Body of pancreas (tissue), 4 donors: ENCODE data around the gene CARS2. TPM values are rescaled to one million over a fixed set of nuclear protein-coding genes. Genes with fewer than 3 reads are reported as not detected.

Source experiments
- ATAC-seq: fragments of 150-250 bp; one replicate; pipeline ENCODE4 v1.9.1; 2016
- DNase-seq, 4 donors: peaks; one replicate each; pipeline ENCODE4 v3.0.0-alpha.2; 2019
- H3K27ac ChIP-seq, 4 donors: fragments of 200-600 bp; sonication (generic); 1 replicate in 3 of 4; 2 replicates in 1 of 4; pipeline versions ENCODE4 v1.5.1 to v1.6.1; 2016 to 2019; ENCODE audit warnings: mild to moderate bottlenecking in 1 of 4, mixed read lengths in 1 of 4, moderate library complexity in 1 of 4
- H3K27me3 ChIP-seq, 2 donors: fragments of 200-600 bp; sonication (generic); one replicate each; pipeline ENCODE4 v1.6.0; 2016; ENCODE audit warnings: mild to moderate bottlenecking in 1 of 2
- H3K36me3 ChIP-seq, 2 donors: fragments of 200-600 bp; sonication (generic); replicated peaks in 1 of 2; 2 replicates each; pipeline ENCODE4 v1.5.1; 2016; ENCODE audit warnings: low read depth in 2 of 2; ENCODE audit not compliant: insufficient read depth in 1 of 2
- H3K4me1 ChIP-seq: fragments of 200-600 bp; sonication (generic); one replicate; pipeline ENCODE4 v1.6.0; 2016
- H3K4me3 ChIP-seq, 2 donors: fragments of 200-600 bp; sonication (generic); 1 replicate in 1 of 2; 2 replicates in 1 of 2; pipeline ENCODE4 v1.5.1; 2016 to 2019
- H3K9me3 ChIP-seq, 3 donors: fragments of 200-600 bp; sonication (generic); 1 replicate in 2 of 3; 2 replicates in 1 of 3; pipeline ENCODE4 v1.5.1; 2016
- POLR2A ChIP-seq, 3 donors: fragments of 450-650 bp; IDR thresholded peaks; one replicate each; pipeline ENCODE4 v1.6.1; 2016; ENCODE audit warnings: antibody characterized with exemption in 3 of 3, mild to moderate bottlenecking in 2 of 3
- WGBS, 2 donors: methylation state at CpG; one replicate each; pipeline ENCODE4 v1.1.5; 2017; 5-methylcytosine and 5-hydroxymethylcytosine counted together
- intact Hi-C: fragments of 100-400 bp; cut with DNase I; formaldehyde crosslinking; loops from one replicate; pipeline ENCODE4 v1.15.1; 2023
- total RNA-seq, 2 donors: library from RNA; depleted of rRNA; stranded (reverse); fragments of >200 nt; gene quantifications; one replicate each; pipeline ENCODE4 v1.1.0, GENCODE V29; 2016
- TF ChIP-seq, protein P1 (sequence below), 7 experiments: fragments of 450-650 bp in 4 of 7; fragments of 200-600 bp in 3 of 7; sonication (generic) in 3 of 7; IDR thresholded peaks; one replicate each; pipeline ENCODE4 v1.5.1; 2016 to 2019; ENCODE audit warnings: antibody characterized with exemption in 7 of 7

Gene CARS2
- total RNA-seq, 2 donors from 2014 or later = 30.1 to 43.5 TPM

DNA sequence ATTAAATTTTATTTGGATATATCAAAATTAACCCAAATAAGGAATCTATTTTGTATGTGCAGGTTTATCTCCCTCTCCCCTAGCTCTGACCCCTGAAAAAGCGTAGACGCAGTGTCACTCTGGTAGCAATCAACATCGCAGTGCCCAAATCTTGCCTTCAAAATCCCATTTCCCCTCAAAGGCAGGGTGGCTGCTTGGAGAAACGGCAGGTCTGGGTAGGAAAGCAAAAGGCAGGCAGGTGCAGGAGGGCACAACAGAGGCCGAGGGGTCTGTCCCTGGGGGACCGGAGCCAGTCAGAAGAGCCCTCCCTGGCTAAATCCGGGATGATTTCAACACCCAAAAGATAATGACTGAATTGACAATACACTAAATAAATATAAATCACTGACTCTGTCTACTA, 48.7 kb downstream of the CARS2 start:
- no peak overlapping the region for H3K27ac ChIP-seq
- no peak for DNase-seq
- no peaks in the 10 kb centered on the region for H3K4me1 ChIP-seq
- WGBS, 2 donors = 90 to 92% methylated on average over 7 of the region's 7 CpGs
- H3K9me3 ChIP-seq = no peaks in the 10 kb centered on the region
- H3K36me3 ChIP-seq = no peaks in the 10 kb centered on the region
- intact Hi-C loops = no loop called here
- no peaks in the 10 kb centered on the region for H3K27me3 ChIP-seq
- ATAC-seq = no peak
- TF ChIP-seq, protein P1, sequence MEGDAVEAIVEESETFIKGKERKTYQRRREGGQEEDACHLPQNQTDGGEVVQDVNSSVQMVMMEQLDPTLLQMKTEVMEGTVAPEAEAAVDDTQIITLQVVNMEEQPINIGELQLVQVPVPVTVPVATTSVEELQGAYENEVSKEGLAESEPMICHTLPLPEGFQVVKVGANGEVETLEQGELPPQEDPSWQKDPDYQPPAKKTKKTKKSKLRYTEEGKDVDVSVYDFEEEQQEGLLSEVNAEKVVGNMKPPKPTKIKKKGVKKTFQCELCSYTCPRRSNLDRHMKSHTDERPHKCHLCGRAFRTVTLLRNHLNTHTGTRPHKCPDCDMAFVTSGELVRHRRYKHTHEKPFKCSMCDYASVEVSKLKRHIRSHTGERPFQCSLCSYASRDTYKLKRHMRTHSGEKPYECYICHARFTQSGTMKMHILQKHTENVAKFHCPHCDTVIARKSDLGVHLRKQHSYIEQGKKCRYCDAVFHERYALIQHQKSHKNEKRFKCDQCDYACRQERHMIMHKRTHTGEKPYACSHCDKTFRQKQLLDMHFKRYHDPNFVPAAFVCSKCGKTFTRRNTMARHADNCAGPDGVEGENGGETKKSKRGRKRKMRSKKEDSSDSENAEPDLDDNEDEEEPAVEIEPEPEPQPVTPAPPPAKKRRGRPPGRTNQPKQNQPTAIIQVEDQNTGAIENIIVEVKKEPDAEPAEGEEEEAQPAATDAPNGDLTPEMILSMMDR (IDR thresholded peaks at IDR 0.05) = no peak
- no peak for TF ChIP-seq POLR2A (IDR thresholded peaks at IDR 0.05)
- no peak overlapping the region for H3K4me3 ChIP-seq

DNA sequence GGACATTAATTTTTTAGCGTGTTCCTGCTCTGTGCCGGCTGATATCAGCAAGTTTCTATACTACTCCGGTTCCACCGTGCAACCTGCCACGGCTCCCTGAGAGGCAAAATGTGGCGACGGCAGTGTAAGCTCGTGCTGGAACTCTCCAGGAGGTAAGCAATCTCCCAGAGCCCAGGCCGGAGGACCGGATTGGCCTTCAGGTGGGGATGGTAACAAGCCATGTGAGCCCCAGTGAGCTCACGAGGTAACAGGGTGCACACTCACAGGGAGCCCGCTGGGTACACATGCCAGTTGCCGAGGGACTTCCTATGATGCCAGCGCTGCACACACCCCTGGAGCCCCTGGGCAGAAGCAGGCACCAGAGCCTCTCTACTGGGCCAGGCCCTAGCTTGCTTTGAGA, 52.1 kb downstream of the CARS2 start:
- no peak overlapping the region for H3K4me3 ChIP-seq
- peaks cover 0 to 3% of the 10 kb centered on the region in 2 donors for H3K36me3 ChIP-seq
- WGBS, 2 donors = 93 to 96% methylated on average over 9 to 14 of the region's 14 CpGs
- no peak for DNase-seq
- TF ChIP-seq POLR2A (IDR thresholded peaks at IDR 0.05) = no peak
- TF ChIP-seq, protein P1 (IDR thresholded peaks at IDR 0.05) = no peak
- no peaks in the 10 kb centered on the region for H3K4me1 ChIP-seq
- intact Hi-C loops = no loop called here
- no peak for ATAC-seq
- no peaks in the 10 kb centered on the region for H3K9me3 ChIP-seq
- H3K27me3 ChIP-seq = no peaks in the 10 kb centered on the region
- no peak overlapping the region for H3K27ac ChIP-seq

DNA sequence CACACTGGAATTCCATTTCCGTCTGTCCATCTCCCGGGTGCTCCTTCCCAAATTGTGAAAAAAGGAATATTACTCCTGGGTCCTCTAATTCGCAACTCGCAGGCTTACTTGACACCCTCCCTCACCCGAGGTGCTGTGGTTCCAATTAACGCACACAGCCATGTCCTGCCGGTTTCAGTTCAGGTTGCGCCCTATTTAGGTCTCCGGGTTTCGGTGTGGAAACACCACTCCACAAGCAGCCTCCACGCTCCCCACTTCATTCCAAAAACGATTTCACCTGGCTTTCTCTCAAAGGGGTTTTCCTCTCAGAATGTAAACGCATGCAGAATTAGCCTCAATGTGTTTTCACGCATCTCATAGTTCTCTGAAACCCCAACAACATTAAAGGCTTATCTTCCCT, 52.6 kb downstream of the CARS2 start:
- Histone ChIP-seq H3K4me3 (no peak overlapping the region), H3K27ac (no peak overlapping the region), H3K27me3 (no peaks in the 10 kb centered on the region), H3K9me3 (no peaks in the 10 kb centered on the region), H3K36me3 (peaks cover 0 to 3% of the 10 kb centered on the region in 2 donors), H3K4me1 (no peaks in the 10 kb centered on the region)
- intact Hi-C loops = no loop called here
- no peak for DNase-seq
- no peak for ATAC-seq
- no peak for TF ChIP-seq POLR2A (IDR thresholded peaks at IDR 0.05)
- TF ChIP-seq, protein P1 (IDR thresholded peaks at IDR 0.05) = no peak
- WGBS, 2 donors = 83 to 84% methylated on average over 14 of the region's 14 CpGs

DNA sequence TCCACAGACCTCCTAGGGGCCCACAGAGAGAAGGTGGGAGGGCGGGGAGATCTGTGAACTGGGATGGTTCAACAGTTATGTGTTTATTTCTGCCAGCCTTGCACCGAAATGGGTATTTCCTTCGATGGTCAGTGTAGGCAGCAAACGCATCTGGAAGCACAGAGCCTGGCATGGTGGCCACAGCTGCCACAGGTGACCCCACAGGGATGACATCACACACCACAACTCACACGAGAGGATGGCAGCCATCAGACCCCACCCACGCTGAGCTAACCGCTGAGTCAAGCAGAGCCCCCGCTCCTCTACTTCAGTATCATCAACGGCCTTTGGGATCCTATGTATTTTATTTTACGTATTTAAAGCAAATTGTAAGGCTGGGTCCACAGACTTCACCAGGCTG, 53.2 kb downstream of the CARS2 start:
- H3K27me3 ChIP-seq = no peaks in the 10 kb centered on the region
- TF ChIP-seq POLR2A (IDR thresholded peaks at IDR 0.05) = no peak
- TF ChIP-seq, protein P1 (IDR thresholded peaks at IDR 0.05) = no peak
- H3K36me3 ChIP-seq = peaks cover 0 to 3% of the 10 kb centered on the region in 2 donors
- DNase-seq = no peak
- ATAC-seq = no peak
- no peaks in the 10 kb centered on the region for H3K9me3 ChIP-seq
- no peak overlapping the region for H3K27ac ChIP-seq
- 85 to 93% methylated on average over 10 of the region's 10 CpGs for WGBS, 2 donors
- no peak overlapping the region for H3K4me3 ChIP-seq
- intact Hi-C loops = no loop called here
- H3K4me1 ChIP-seq = no peaks in the 10 kb centered on the region

DNA sequence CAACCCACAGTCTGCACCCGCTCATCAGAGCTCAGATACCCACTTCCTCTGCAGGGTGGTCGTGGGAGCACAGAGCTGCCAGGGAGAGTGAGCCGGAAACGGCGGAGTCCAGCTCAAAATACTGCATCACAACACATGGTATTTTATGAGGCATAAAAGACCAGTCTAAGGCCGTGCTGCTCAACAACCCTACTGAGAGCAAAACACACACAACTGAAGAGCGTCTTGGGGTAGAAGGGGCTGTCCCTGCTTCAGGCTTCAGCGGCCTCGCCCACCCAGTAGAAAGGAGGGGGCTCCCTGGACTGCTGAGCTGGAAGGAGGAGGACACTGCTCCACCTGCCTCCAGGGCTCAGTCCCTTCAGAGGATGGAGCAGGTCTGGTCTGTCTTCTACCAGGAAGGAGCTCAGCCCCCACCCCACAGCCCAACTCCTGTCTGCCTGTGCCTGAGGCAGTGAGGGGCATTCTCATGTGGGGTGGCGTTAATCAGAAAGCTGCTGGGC, 53.6 kb downstream of the CARS2 start:
- ATAC-seq = no peak
- intact Hi-C loops = no loop called here
- 84 to 90% methylated on average over 7 to 10 of the region's 10 CpGs for WGBS, 2 donors
- TF ChIP-seq, protein P1 (IDR thresholded peaks at IDR 0.05) = no peak
- no peak overlapping the region for H3K4me3 ChIP-seq
- H3K4me1 ChIP-seq = no peaks in the 10 kb centered on the region
- H3K27ac ChIP-seq = no peak overlapping the region
- peaks cover 0 to 3% of the 10 kb centered on the region in 2 donors for H3K36me3 ChIP-seq
- no peaks in the 10 kb centered on the region for H3K27me3 ChIP-seq
- DNase-seq = no peak
- no peaks in the 10 kb centered on the region for H3K9me3 ChIP-seq
